Astrocyte (in vitro differentiated cells and primary cell): ENCODE data around the gene TMEM179.
"Not testable (repeated sequence)": the region's sequence is repeated elsewhere in the genome, so short reads cannot be mapped to it uniquely, and the experiment has no call there.

Experiments
- CTCF ChIP-seq: IDR thresholded peaks from 2 replicates; pipeline ENCODE4 v1.5.1; 2011; ENCODE audit warnings: low read depth, mild to moderate bottlenecking, inconsistent platforms, low read length, moderate library complexity; ENCODE audit not compliant: insufficient read depth
- EZH2 ChIP-seq: IDR thresholded peaks from 2 replicates; pipeline ENCODE4 v1.6.1; 2012; ENCODE audit warnings: mild to moderate bottlenecking, low read length, inconsistent platforms; ENCODE audit not compliant: insufficient read depth

GRCh38 chr14:104653130-104653920, 48.8 kb upstream of the TMEM179 start:
- TF ChIP-seq CTCF, EZH2: not testable (repeated sequence)
